Measurements from ENCODE around the gene ZNF124.
"Not testable (repeated sequence)": the region's sequence is repeated elsewhere in the genome, so short reads cannot be mapped to it uniquely, and the experiment has no call there.

Gene ZNF124

DNA sequence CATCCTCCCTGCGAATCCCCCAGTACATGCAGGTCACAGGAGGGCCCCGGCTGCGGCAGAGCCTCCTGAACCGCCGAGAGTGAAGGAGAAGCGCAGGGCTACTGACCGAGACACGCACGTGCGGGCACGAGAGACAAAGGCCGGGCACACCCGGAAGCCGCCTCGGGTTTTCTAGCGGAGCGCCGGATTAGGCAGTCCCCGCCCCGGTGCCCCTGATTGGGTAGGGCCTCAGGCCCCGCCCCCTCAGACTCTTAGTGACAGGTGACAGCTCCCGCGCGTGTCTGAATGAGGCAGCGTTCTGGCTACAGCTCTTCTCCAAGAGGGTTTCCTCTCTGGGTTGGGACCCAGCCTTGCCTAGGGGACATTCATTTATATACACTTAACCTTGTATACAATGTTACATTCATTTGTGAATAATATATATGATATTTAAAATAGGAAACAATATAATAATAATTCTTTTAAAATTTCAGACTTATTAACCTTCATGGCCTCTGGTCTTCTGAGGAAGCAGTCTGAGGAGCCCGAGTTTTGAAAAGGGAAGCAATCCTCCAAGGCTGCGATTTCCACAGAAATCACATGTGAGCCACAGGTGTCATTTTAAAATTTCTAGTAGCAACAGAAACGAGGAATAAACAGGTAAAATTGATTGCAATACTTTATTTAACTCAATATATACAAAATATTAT is at the start of gene ZNF124:
Gene ZNF124, minus strand, starts transcription at position 146 of the 689 bp plus-strand sequence. Its CDS starts 143 bp downstream, at position 3.
- H3K4me1 ChIP-seq (ENCODE audit: low read length); H2AFZ ChIP-seq (ENCODE audit: low read depth, low read length): not testable (repeated sequence)
- H3K9me3 ChIP-seq (ENCODE audit: insufficient read depth, low read length), result peaks cover 21% of the 10 kb centered on the region

DNA sequence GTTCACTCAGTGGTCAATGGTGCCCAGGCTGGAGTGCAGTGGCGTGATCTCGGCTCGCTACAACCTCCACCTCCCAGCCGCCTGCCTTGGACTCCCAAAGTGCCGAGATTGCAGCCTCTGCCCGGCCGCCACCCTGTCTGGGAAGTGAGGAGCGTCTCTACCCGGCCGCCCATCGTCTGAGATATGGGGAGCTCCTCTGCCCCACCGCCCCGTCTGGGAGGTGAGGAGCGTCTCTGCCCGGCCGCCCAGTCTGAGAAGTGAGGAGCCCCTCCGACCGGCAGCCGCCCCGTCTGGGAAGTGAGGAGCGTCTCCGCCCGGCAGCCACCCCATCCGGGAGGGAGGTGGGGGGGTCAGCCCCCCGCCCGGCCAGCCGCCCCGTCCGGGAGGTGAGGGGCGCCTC is 48.5 kb upstream of the ZNF124 start:
- not testable (repeated sequence) for H3K4me2 ChIP-seq (ENCODE audit: low read length); H3K9me3 ChIP-seq (ENCODE audit: insufficient read depth, low read length); H3K27ac ChIP-seq (ENCODE audit: low read length); H3K4me3 ChIP-seq (ENCODE audit: low read length); H2AFZ ChIP-seq (ENCODE audit: low read depth, low read length); H3K9ac ChIP-seq (ENCODE audit: low read length); H3K79me2 ChIP-seq (ENCODE audit: low read length); H4K20me1 ChIP-seq (ENCODE audit: insufficient read depth, low read length); H3K36me3 ChIP-seq (replicated peaks; ENCODE audit: low read depth, low read length); H3K27me3 ChIP-seq (ENCODE audit: low read depth, low read length)
- peaks cover 16% of the 10 kb centered on the region for H3K4me1 ChIP-seq (ENCODE audit: low read length)

More for the DNA sequence above, at the start of gene ZNF124:
- H3K27me3 ChIP-seq (ENCODE audit: low read depth, low read length); H3K4me3 ChIP-seq (ENCODE audit: low read length); H3K9ac ChIP-seq (ENCODE audit: low read length); H3K27ac ChIP-seq (ENCODE audit: low read length): not testable (repeated sequence)
- Histone ChIP-seq H3K36me3 (replicated peaks; ENCODE audit: low read depth, low read length) (peaks cover 27% of the 10 kb centered on the region), H4K20me1 (ENCODE audit: insufficient read depth, low read length) (peaks cover 22% of the 10 kb centered on the region), H3K4me2 (ENCODE audit: low read length) (peak within 1 kb of the TSS; percentile 26; the same call in 1 of the 2 replicates), H3K79me2 (ENCODE audit: low read length) (peaks cover 33% of the 10 kb centered on the region)

DNA sequence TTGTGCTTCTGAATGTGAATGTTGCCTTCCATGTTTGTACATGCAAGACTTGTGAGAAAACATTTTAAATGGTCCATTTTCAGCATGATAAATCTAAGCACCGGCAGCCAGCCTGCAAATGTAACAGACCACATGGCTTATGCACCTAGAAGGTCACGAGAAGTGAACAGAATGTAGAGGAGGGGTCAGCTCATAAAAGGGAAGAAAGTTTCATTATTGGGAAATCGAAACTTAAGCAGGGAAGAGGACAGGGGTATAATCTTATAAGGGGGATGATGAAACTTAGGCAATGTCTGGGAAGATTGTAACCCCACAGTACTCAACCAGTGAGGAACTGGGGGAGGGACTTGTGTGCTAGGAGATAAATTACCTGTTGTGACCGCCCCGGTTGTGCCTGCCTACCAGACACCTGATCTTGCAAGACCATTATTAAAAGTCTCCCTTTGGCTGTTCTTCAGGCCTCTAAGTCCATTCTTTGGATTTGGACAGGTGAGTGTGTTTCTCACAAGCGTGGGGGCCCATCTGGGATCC is 46.4 kb upstream of the ZNF124 start:
- Histone ChIP-seq H3K4me1 (ENCODE audit: low read length) (peaks cover 19% of the 10 kb centered on the region), H3K9me3 (ENCODE audit: insufficient read depth, low read length) (no peaks in the 10 kb centered on the region), H3K36me3 (replicated peaks; ENCODE audit: low read depth, low read length) (peaks cover 4% of the 10 kb centered on the region), H4K20me1 (ENCODE audit: insufficient read depth, low read length) (no peaks in the 10 kb centered on the region), H3K9ac (ENCODE audit: low read length) (no peak overlapping the region), H3K4me3 (ENCODE audit: low read length) (no peak overlapping the region), H3K27me3 (ENCODE audit: low read depth, low read length) (no peaks in the 10 kb centered on the region), H2AFZ (ENCODE audit: low read depth, low read length) (no peak overlapping the region), H3K4me2 (ENCODE audit: low read length) (no peak overlapping the region), H3K27ac (ENCODE audit: low read length) (no peak overlapping the region), H3K79me2 (ENCODE audit: low read length) (no peaks in the 10 kb centered on the region)
- TF ChIP-seq, protein P1, sequence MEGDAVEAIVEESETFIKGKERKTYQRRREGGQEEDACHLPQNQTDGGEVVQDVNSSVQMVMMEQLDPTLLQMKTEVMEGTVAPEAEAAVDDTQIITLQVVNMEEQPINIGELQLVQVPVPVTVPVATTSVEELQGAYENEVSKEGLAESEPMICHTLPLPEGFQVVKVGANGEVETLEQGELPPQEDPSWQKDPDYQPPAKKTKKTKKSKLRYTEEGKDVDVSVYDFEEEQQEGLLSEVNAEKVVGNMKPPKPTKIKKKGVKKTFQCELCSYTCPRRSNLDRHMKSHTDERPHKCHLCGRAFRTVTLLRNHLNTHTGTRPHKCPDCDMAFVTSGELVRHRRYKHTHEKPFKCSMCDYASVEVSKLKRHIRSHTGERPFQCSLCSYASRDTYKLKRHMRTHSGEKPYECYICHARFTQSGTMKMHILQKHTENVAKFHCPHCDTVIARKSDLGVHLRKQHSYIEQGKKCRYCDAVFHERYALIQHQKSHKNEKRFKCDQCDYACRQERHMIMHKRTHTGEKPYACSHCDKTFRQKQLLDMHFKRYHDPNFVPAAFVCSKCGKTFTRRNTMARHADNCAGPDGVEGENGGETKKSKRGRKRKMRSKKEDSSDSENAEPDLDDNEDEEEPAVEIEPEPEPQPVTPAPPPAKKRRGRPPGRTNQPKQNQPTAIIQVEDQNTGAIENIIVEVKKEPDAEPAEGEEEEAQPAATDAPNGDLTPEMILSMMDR (IDR thresholded peaks at IDR 0.05; ENCODE audit: low read depth, low read length), result no peak
- TF ChIP-seq EZH2phosphoT487 (IDR thresholded peaks at IDR 0.05; ENCODE audit: low read depth), result no peak

DNA sequence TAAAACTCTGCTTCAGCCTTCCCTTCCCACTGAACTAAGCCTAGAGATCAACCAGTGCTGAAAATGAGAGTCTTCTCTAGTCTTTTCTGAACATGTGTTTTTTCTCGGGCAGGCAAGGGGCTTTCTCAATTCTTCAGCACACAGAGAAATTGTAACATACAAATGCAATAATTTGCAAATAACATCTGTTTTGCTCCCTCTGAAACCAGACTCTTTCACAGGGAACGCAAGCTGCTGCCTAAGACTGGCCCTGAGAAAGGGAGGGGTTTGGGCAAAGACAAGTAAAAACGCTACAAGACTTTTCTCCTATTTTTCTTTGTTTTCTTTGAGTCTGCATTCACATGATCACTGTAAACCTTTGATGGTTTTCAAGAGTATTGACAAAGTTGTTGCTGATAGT is 44.4 kb upstream of the ZNF124 start:
- Histone ChIP-seq H2AFZ (ENCODE audit: low read depth, low read length) (peak overlapping the region; percentile 68), H3K27me3 (ENCODE audit: low read depth, low read length) (no peaks in the 10 kb centered on the region), H3K79me2 (ENCODE audit: low read length) (no peaks in the 10 kb centered on the region), H3K36me3 (replicated peaks; ENCODE audit: low read depth, low read length) (no peaks in the 10 kb centered on the region), H3K27ac (ENCODE audit: low read length) (peak overlapping the region; percentile 19; the same call in 1 of the 2 replicates), H3K4me1 (ENCODE audit: low read length) (peaks cover 34% of the 10 kb centered on the region), H4K20me1 (ENCODE audit: insufficient read depth, low read length) (no peaks in the 10 kb centered on the region), H3K9ac (ENCODE audit: low read length) (no peak overlapping the region), H3K4me2 (ENCODE audit: low read length) (peak overlapping the region; percentile 44), H3K4me3 (ENCODE audit: low read length) (peak overlapping the region; percentile 20; the same call in 1 of the 2 replicates), H3K9me3 (ENCODE audit: insufficient read depth, low read length) (no peaks in the 10 kb centered on the region)
- TF ChIP-seq EZH2phosphoT487 (IDR thresholded peaks at IDR 0.05; ENCODE audit: low read depth), result no peak
- TF ChIP-seq, protein P1 (IDR thresholded peaks at IDR 0.05; ENCODE audit: low read depth, low read length), result no peak
